HG03103 (cell line): Measurements from ENCODE around the gene AURKA.
"Not testable (repeated sequence)": the region's sequence is repeated elsewhere in the genome, so short reads cannot be mapped to it uniquely, and the experiment has no call there.

Experiments used
- ATAC-seq: cut with Tn5 transposase; IDR thresholded peaks from one replicate; pipeline ENCODE4 v1.9.1; 2021; ENCODE audit warnings: low read depth; ENCODE audit not compliant: unreplicated experiment

Gene AURKA

GRCh38 chr20:56422076-56422823 lies 30.2 kb upstream of the AURKA start:
- ATAC-seq: no peak

GRCh38 chr20:56420940-56421688 lies 29.1 kb upstream of the AURKA start:
- ATAC-seq: no peak

- no peak for ATAC-seq
These were observed 28.0 kb upstream of the AURKA start for GRCh38 chr20:56420028-56420427.

- no peak for ATAC-seq
These were observed 26.4 kb upstream of the AURKA start for GRCh38 chr20:56418385-56418861.

DNA sequence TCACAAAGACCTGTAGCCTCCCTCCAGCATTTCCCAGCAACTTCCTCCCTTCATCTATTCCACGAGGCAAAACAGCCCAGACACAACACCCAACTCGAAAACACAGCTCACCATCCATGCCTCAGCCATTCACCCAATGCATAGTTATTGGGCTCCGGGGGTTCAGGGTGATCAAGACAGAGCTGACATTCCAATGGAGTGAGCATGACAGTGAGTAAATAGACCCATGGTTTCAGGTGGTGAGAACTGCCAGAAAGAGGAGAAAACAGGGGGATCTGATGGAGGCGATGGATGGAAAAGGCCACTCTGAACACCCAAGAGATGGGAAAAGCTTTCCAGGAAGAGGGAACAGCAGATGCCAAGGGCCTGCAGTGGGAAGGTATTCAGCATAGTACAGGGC lies 25.9 kb upstream of the AURKA start:
- ATAC-seq: no peak

DNA sequence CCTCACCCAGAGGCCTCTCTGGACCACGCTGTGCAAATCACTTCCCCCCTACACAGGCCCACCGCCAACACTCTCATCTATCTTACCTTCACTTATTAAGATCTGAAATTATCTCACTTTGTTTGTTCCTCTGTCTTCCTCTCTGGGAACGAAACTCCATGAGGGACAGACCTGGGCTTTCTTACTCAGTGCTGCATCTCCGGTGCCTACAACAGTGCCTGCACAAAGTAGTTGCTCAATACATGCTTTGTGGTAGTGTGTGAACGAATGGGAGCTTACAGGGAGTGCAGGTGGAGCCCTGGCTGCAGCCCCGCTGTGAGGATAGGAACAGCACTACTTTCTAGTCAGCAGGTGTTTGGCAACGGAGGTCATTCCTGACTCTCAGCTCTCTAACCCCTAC lies 25.4 kb upstream of the AURKA start:
- no peak for ATAC-seq

DNA sequence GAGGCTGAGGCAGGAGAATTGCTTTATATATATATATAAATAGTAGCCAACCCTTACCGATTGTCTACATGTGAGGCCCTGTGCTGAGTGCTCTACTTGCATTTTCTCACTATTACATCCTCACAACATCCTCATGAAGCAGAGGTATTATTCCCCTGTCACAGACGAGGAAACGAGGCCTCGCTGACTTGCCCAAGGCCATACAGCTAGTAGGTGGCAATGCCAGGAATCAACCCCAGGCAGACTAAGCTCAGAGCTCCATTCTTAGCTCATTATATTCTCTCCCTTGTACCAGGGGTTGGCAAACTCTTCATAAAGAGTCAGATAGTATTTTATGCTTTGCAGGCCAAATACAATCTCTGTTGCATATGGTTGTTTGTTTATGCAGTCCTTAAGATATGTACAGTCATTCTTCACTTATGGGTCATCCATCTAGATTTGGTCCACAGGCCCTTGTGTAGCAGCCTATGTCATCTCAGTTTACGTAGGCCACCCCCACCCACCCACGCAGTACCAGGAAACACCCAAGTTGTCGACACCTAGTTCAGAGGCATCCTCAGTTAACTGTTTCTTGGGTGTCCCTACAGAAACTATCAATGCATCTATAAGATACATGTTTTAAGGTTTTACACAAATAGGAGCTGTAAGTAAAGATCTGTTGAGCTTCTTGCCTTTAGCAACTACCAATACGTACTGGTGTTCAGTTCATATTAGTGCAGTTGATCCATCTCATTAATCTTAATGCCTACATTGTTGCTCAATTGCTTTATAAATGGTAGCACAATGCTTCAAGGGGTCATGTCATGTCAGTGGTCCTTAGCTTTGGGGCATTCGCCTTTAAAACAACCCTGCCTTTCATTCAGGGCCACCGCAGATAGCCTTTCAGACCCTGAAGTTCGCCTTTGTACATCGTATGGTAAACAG lies 23.1 kb upstream of the AURKA start:
- no peak for ATAC-seq

DNA sequence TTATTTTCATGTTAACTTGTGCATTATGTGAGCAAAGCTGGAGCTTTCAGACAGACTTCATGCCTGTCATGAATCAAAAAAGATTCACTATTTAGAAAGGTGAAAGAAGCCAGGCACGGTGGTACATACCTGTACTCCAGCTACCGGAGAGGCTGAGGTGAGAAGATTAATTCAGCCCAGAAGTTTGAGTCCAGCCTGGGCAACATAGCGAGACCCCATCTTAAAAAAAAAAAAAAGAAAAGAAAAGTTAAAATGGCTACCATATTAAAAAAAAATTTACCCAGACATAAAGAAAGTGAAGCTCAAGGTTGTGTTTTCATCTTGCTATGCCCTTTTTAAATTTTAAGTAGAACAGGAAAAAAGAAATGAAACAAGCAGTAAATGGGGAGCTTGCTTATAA lies 20.9 kb upstream of the AURKA start:
- no peak for ATAC-seq

- no peak for ATAC-seq
These were observed 20.4 kb upstream of the AURKA start for GRCh38 chr20:56412473-56412790.

DNA sequence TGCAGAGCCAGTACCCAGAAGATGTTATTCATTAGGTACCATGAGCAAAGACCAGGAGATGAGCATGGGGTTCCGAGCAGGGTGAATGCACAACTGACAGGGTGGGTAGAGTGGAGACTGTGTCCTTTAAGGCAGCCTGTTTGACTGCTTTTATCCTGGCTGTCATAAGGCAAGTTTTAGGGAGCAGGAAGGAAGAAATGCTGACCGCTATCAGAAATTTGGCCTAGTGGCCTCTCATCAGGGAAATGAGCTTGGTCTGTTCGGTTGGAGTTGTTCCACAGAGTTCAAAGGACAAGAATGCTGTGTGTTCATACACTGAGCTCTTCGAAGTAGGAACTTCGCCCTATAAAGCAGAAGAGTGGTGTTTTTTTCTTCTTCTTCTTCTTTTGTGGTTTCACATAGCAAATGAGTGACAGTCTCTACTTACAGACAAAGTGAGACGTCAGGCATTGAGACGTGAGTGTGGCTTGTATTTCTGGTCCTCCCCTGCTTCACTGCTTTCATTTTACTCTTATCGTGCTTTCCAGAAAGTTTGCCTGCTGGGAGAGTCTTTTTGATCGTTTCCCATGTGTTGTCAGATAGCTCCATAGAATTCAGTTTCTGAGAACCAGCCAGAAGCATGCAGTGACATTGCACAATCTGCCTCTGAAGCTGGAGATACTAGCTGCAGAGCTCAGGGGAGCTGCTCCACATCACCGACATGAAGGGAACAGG lies 19.9 kb upstream of the AURKA start, which contains the start of gene CASS4:
TSS of gene CASS4 (plus strand) at position 502 of the 714 bp plus-strand sequence. CDS start at position 701, 199 bp downstream.
- ATAC-seq: peak; percentile 77

DNA sequence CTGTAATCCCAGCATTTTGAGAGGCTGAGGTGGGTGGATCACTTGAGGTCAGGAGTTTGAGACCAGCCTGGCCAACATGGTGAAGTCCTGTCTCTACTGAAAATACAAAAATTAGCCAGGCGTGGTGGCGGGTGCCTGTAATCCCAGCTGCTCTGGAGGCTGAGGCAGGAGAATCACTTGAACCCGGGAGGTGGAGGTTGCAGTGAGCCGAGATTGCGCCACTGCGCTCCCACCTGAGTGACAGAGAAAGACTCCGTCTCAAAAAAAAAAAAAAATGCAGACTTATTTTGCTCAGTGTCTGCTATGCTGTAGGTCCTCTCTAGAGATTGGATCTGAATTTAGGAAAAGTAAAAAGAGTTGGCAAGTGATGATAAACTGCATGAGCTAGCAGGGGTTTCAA lies 19.3 kb upstream of the AURKA start:
- not testable (repeated sequence) for ATAC-seq

- no peak for ATAC-seq
These were observed 17.9 kb upstream of the AURKA start for GRCh38 chr20:56409956-56410355.

- no peak for ATAC-seq
These were observed 17.5 kb upstream of the AURKA start for GRCh38 chr20:56409521-56409920.

DNA sequence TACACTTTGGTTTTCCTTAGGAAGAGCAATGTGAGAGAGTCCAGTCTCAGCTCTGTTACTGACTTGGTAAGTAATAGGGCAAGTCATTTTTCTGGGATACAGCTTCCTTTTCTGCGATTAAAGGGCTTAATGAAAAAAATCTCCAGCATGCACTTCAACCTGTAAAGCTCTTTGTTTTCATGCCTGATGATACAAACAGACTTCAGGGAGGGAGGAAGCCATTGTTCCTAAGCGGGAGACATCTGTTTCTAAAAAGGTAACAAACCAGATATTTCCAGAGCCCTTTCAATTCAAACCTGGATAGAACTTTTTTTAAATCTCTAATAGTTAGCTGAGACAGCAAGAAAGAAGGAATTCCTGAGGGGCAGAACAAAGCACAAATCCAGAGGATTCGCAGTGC lies 14.9 kb upstream of the AURKA start:
- no peak for ATAC-seq

- not testable (repeated sequence) for ATAC-seq
These were observed 13.3 kb upstream of the AURKA start for GRCh38 chr20:56405356-56405755.

- no peak for ATAC-seq
These were observed 11.4 kb upstream of the AURKA start for GRCh38 chr20:56403465-56403864.

DNA sequence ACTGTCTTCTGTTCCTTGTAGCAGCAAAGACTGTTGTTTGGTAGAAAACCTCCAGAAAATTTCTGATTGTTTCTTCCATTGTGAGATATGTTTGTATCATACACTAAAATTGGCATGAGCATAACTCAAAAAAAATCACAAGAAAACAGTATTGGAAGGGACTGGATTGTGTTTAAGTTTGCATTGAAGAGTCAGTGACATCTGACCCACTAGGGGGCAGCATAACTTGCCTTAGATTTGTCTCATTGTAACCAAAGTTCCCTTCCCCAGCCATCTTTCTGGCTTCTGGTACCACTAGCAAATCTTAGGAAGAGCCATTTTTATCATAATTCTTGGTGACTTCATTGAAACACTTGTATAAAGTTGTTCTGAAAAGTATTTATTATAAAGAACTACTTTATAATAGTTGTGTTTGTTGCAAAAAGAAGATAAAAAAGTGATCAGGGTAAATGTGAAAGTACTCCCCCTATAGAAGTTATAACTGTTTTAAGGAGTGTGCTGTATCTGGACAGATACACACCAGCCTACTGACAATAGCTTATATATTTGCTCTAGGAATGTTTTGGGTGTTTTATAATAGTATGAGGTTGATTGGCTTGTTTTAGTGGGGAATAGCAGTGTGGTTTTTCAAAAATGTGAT lies 8.1 kb upstream of the AURKA start:
- ATAC-seq: peak; percentile 65

DNA sequence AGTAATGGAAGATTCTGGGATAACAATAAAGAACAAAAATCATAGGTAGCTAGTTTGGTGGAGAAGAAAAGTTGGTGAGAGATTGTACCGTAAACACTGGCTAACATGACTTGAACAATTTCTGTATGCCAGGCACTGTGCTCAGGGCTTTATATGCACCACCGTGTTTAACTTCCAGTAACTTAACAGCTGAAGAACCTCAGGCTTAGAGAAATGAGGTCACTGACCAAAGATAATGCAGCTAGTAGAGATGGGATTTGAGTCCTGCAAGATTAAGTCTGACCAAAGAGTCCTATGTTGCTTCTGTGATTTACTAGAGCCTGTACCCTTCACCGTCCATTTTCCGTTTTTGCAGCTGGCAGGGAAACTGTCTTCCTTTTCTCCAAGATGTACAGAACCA lies 3.2 kb upstream of the AURKA start:
- ATAC-seq: no peak

DNA sequence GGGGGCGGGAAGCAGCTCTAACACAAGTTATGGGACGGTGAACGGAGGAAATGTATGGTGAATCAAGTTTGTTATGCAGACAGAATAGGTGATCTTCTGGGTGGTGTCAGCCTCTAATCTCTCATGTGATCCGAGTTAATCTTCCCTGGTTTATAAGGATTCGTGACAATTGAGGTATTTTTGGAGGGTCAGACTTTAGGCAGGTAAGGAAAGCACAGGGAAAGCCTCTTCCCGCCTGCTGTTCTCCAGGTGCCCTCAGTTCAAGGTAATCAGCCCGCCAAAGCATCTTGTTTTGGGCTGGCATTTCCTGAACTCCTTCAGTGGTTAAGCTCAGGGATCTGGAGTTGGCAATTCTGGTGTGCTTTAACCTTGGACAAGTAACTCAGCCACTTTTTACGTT lies 1.6 kb upstream of the AURKA start:
- ATAC-seq: no peak
